GM18870 (cell line): ENCODE measurements around the gene CARD9.

ENCODE experiments used
- ATAC-seq: cut with Tn5 transposase; IDR thresholded peaks from one replicate; pipeline ENCODE4 v1.9.1; 2021; ENCODE audit warnings: moderate library complexity; ENCODE audit not compliant: unreplicated experiment

CARD9 gene

GRCh38 chr9:136337416-136338395, 35.8 kb downstream of the CARD9 start:
- no peak for ATAC-seq

DNA sequence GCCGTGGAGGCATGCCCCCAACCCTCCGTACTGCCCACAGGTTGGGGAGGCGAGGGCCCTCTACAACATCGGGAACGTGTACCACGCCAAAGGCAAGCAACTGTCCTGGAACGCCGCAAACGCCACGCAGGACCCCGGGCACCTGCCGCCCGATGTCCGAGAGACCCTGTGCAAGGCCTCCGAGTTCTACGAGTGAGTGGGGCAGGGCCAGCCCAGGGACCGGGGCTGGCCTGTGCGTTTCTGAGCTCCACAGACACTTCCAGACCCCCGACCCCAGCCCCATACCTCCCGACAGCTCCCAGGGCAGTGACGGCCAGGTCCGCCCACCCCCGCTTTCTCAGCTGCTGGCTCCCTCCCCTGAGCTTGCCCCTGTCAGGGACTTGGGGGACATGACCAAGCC, 36.6 kb downstream of the CARD9 start:
- ATAC-seq, result no peak

DNA sequence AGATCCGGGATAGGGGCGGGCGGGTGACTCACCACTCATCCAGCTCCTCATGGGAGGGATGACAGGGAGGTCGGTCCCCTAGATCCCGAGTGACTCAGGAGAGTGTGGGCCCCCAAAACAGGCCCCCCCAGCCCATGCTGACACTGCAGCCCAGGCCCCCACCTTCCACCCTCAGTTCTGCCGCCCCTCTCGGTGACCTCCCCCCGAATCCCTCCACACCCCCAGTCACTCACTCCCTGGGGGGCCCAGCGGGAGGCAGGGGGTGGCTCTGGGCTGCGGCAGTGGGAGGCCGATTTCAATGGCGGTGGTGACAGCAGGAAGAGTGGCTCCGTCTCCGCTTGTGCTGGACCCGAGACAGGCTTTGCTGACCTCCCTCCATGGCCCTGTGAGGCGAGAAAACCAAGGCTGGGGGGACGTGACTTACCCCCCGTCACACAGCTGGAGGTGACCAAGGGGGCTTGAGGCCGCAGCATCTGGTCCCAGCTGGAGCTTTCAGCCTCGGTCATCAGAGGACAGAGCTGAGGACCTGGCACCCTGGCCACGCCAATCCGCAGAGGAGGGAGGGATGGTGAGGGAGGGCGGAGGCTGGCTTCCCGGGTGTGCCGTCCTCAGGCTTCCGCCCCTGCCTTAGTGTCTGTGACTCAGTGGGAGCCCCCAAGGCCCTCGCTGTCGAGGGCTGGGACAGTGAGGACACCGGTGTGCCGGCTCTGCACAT, 37.2 kb downstream of the CARD9 start:
- ATAC-seq, result no peak

DNA sequence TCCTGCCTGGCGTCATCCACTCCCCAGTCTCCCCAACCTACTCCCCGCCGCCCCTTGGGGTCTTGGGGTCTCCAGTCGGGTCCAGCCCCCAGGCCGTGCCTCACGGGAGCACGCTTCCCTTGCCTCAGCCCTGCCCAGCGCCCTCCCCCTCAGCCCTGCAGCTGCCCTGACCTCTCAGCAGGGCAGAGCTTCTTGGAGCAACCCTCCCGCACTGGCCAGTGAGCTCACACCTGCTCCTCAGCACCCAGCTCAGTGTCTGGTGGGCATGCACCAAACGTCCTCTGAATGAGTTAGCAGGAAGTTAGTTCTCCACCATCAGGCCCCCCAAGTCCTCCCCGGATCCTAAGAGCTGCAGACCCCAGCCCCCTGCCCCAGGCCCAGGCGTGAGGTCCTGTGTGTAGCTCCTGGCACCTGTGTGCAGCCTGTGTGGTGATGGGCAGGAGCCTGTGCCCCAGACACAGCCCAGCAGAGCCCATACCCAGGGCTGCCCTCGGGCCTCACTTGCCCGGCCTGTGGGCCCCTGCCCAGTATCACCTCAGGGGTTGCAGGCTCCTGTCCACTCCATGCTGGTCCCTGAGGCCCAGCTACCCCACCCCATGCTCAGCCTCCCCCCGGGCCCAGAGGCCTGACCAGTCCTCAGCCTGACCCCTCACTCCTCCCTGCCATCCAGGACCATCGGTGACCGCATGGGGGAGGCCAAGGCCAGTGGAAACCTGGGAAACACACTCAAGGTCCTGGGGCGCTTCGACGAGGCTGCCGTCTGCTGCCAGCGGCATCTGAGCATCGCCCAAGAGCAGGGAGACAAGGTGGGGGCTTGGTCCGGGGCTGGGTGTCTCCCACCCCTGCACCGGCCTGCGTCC, 37.9 kb downstream of the CARD9 start:
- ATAC-seq, result no peak

GRCh38 chr9:136334541-136334940, 38.9 kb downstream of the CARD9 start:
- ATAC-seq, result no peak

DNA sequence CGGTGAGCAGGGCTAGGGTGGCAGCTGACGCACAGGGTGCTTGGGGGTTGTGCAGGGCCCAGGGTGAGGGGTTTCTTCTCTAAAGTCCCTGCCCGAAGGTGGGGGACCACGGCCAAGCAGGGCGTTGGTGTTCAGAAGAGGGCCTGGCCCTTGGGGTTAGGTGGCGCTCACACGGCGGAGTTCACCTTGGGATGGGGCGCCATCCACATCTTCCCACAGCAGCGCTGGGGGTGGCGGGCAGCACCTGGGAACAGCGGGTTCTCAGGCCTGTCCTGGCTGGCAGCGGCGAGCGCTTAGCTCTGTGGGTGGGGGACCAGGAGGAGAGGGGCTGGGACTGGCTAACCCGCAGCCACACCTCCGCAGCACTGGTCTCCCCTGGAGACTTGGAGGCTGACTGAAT, 40.0 kb downstream of the CARD9 start:
- ATAC-seq, result no peak

DNA sequence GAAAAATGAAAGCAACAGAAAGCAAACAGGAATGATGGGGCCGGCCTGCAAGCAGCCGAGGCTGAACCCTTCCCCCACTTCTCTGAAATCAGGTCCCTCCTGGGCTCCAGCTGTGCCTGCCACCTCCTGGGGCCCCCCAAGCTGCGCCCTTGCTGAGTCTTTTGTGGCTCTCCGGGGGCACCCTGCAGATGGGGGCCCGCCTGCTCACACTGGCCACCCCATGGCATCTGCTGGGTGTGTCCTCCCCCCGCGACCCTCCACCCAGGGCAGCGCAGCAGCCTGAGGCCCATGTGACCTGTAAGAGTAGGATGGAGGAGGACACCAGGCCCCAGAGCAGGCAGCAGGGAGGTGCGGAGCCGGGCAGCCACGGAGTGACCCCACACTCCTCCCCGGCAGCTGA, 40.4 kb downstream of the CARD9 start:
- ATAC-seq, result no peak

DNA sequence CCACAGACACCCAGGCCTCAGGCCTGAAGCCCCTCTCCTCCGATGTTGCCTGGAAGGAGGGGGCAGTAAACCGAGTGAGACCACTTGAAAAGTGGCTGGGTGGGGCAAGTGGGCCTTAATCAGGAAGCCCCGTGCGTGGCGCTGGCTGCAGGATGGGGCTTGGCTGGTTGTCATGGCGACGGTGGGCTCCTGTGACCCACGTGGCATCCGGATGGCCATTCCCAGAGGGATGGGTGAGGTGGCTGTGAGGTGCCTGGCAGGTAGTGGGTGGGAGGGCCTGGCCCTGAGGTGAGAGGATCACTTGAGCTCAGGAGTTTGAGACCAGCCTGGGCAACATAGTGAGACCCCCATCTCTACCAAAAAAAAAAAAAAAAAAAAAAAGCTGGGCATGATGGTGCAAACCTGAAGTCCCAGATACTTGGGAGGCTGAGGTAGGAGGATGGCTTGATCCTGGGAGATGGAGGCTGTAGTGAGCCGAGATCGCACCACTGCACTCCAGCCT, 40.9 kb downstream of the CARD9 start:
- ATAC-seq, result no peak

DNA sequence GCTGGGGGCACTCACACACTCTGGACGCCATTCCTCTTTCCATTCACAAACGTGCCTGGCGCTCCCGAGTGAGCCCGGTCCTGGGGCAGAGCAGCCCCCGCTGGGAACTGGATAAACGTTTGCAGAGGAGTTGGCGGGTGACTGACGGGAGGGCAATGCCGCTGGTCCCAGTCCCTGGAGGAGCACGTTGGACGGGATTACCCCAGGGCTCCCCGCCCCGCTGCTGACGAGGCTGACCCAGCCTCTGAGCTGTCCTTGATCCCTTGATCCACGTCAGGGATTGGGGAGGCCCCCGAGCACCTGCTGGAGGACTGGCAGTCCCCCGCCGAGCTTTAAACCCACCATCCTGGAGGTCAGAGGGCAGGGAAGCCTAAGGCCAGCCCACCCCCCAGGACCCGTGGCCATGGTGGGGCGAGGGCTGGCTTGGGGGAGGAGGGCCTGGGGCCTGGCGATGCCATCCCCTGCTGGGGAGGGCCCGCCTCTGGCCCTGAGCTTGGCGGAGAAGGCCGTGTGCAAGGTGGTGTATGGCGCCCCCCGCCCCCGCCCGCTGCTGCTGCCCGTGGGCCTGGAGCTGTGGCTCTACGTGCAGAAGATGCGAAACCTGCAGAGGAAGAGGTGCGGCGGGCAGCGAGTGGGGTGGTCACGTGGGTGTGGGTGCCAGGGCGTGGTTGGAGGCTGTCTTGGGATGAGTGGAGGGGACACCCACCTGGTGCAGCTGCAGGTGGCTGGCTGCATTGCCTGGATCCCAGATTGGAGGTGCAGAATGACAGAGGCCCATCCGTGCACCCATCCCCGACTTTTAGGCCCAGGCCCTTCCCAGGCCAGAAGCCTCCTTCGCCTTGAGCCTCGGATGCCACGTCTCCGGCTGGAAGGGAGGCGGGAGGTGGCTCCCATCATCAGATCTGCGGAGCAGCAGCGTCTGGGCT, 41.6 kb downstream of the CARD9 start:
- no peak for ATAC-seq

GRCh38 chr9:136331030-136331429, 42.4 kb downstream of the CARD9 start:
- no peak for ATAC-seq

DNA sequence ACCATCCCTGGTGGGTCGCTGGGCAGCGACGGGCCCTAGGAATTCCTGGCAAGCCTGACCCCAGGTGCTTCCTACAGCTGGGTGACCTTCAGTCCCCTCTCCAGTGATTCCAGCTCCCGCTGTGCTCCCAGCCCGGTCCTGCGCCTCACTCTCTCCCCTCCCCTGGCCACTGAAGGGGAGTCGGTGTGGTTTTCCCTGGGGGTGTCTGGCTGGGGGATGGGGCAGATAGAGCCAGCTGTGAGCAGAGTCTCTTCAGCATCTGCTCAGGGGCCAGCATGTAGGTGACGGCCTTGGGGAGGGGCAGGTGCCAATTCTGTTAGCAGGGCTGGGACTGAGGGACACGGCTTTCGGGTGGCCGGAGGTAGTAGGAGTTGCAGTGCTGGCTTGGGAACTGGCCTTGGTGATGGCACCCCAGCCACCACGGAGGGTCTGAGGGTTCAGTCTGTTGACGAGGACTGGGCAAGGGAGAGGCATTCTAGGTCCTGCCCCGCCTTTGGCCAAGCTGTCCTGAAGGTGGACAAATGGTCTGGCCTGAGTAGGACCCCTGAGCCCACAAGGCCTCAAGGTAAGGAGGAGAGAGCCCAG, 43.0 kb downstream of the CARD9 start:
- no peak for ATAC-seq

DNA sequence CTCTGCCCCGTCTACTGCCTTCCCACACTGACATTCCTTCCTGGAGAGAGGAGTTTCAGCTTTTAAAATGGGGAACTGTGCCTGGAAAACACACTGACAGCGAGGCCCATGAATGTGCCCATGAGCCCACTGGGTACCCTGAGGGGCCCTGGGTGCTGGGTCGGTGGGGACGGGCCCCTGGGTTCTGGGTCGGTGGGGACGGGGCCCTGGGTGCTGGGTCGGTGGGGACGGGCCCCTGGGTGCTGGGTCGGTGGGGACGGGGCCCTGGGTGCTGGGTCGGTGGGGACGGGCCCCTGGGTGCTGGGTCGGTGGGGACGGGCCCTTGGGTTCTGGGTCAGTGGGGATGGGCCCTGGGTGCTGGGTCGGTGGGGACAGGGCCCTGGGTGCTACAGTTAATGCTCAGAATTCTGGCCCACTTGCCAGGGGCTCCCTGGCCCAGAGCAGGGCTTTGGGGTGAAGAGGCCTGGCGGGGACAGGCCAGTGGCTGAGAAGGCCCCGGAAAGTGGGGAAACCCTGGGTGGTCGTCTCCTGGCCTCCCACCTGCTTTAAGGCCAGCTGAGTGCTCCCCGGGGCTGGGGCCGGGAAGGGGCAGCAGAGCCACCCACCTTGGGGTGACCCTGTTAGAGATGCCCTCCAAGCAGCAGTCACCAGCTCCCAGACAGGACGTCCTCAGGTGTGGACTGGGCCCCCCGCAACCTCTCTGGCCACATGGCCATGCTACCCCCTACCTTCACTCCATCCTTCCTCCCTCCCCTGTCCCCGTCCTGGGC, 43.6 kb downstream of the CARD9 start:
- ATAC-seq, result no peak

DNA sequence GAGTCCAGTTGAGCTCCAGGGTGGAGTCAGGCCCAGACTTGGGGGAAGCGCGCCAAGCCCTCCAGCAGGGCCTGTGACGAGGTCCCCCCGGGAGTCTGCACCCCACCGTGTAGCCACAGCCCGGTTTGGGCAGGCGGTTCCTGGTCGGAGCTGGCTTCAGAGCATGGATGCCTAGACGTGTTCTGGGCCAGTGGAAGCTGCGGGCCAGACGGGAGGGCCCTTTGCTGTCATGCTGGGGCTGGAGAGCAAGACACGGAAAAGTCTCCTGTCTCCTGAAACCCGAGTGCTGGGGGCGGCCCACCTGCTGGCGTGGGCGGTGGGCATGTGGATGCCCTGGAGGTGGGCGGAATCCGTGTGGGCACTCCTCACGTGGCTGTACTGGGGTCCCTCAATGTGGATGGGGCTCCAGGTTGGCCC, 44.2 kb downstream of the CARD9 start:
- ATAC-seq, result no peak

- no peak for ATAC-seq
Measured at GRCh38 chr9:136328622-136329041, 44.8 kb downstream of the CARD9 start.

GRCh38 chr9:136328011-136328621, 45.4 kb downstream of the CARD9 start:
- ATAC-seq, result no peak

DNA sequence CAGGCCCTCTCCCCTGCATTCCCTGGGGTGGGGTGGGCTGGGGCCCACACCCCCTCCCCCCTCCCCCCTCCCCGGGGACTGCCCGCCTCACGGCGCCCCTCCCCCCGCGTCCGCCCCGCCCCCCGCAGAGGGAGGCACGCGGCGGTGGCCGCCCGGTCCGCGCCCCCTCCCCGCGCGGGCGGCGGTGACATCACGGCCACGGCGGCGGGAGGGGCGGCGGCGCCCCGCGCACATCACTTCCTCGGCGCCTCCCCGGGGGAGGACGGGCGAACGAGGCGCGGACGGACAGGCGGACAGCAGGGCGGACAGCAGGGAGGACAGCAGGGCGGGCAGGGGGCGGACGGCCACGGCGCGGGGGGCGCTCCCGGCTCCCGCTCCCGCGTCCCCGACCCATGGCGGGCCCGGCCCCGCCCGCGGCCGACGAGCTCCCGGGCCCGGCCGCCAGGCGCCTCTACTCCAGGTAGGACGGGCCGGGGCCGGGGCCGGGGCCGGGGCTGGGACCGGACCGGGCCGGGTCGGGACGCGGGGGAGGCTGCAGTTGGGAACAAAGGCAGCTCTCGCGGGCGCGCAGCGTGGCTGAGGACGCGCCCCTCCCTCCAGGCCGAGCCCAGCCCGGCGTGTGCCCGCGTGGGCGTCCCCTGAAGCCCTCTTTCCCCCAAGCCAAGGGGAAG, 46.0 kb downstream of the CARD9 start, which contains the start of gene GPSM1:
Gene GPSM1 (plus strand): TSS at position 236 of the 671 bp plus-strand sequence. CDS start 157 bp downstream, at position 393.
- no peak for ATAC-seq

DNA sequence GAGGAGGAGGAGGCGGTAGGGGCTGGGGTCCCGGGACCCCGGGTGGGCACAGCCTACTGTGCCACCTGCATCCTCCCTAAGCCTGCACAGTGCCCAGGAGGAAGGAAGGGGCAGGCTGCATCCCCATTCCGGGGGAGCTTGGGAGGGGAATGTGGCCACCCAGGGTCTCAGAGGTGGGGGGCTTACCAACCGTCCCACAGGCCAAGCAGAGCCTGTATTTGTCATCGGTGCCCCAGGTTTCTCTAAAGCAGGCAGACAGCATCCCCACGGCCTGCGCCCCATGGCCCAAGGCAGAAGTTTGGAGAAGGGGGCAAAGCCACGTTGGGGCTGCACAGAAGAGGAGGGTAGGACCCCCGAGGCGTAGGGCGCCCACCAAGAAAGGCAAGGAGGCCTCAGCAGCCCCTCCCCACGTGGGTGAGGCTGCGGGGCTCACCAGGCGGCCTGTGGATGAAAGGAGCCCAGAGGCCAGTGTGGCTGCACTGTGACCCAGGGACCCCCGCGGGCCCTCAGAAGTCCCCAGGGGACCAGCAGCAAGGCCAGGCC, 46.6 kb downstream of the CARD9 start:
- no peak for ATAC-seq
